ENCODE measurements around the gene PRKAG3.
"Not testable (repeated sequence)": the region's sequence is repeated elsewhere in the genome, so short reads cannot be mapped to it uniquely, and the experiment has no call there.

The PRKAG3 gene

DNA sequence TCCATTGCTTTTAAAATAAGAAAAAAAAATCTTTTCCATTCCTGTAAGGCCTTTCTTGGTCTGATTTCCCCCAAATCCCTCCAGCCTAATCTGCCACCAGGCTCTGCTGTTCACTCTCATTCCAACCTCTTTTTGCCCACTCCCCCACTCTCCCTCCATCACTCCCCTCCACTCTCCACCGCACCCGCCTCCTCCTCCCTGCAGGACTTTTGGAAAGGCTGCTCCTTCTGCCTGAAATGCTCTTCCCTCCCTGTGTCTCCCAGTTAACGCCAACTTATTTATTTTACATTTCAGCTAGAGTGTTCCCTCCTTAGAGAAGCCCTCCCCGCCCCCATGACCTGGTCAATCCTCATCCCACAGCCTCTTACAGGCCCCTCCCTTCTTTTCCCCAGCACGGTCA is 23.3 kb upstream of the PRKAG3 start:
- no peaks in the 10 kb centered on the region for H3K79me2 ChIP-seq (ENCODE audit: control insufficient read depth, insufficient read depth, low read length, unreplicated experiment)
- no peak overlapping the region for H3K4me3 ChIP-seq (ENCODE audit: low read depth, low read length)
- H3K27me3 ChIP-seq (ENCODE audit: insufficient read depth, low read length) = peaks cover 41% of the 10 kb centered on the region
- no peak overlapping the region for H2AFZ ChIP-seq (ENCODE audit: low read length, unreplicated experiment)
- no peak overlapping the region for H3K27ac ChIP-seq (ENCODE audit: low read depth, low read length)
- H3K4me1 ChIP-seq (ENCODE audit: control insufficient read depth, insufficient read depth, low read length, unreplicated experiment) = peaks cover 6% of the 10 kb centered on the region
- no peaks in the 10 kb centered on the region for H3K36me3 ChIP-seq (ENCODE audit: insufficient read depth, low read length)

DNA sequence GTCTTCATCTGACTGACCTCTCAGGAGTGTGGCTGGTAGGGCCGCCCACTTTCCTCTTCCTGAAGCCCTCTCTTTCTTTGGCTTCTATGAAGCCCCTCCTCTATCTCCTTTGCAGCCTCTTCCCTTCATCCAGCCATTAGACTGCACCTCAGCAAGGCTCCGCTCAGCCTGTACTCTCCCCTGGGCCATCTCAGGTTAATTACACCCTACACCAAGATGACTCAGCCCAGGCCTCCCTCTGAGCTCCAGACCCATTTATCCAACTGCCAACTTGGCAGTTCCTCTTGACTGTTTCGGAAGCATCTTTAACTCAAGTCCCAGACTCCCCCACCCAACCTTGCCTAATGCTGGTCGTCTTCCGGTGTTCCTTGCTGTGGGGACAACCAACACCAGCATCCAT is 22.2 kb upstream of the PRKAG3 start:
- Histone ChIP-seq H3K4me1 (ENCODE audit: control insufficient read depth, insufficient read depth, low read length, unreplicated experiment) (peaks cover 6% of the 10 kb centered on the region), H3K79me2 (ENCODE audit: control insufficient read depth, insufficient read depth, low read length, unreplicated experiment) (no peaks in the 10 kb centered on the region), H3K36me3 (ENCODE audit: insufficient read depth, low read length) (no peaks in the 10 kb centered on the region), H3K27me3 (ENCODE audit: insufficient read depth, low read length) (peaks cover 33% of the 10 kb centered on the region), H3K27ac (ENCODE audit: low read depth, low read length) (no peak overlapping the region), H3K4me3 (ENCODE audit: low read depth, low read length) (no peak overlapping the region), H2AFZ (ENCODE audit: low read length, unreplicated experiment) (no peak overlapping the region)

DNA sequence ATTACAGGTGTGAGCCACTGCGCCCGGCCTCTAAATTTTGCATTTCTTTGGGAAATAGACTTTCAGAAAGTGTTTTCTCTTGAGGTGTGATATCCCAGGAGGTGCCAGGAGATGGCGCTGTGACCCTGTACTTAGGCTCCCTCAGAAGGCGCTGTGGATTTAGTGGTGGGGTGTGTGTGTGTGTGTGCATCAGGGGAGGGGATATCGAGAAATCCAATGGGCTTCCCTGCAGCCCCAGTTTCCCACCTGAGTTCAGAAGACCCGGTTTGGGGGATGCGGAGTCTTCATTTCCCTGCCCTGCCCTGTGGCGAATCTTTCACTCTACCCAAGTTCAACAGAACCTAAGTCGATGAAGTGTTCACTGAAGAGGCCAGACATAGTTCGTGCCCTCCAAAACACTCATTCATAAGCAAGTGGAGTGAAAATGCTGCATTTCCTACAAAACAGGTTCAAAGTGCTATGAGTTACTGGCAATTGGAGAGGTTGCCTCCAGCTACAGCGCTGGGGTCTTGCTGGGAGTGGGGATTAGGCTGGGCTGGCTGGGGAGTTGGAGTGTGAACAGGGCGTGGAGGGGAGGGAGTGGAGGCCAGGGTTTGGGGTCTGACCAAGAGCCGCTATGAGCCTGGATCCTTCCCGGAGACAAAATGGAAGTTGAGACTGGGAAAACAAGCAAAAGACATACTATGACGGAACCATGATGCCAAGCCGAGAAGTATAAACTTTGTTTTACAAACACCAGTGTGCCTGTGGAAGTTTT is 21.5 kb upstream of the PRKAG3 start:
- Histone ChIP-seq H2AFZ (ENCODE audit: low read length, unreplicated experiment) (no peak overlapping the region), H3K4me1 (ENCODE audit: control insufficient read depth, insufficient read depth, low read length, unreplicated experiment) (peaks cover 6% of the 10 kb centered on the region), H3K27ac (ENCODE audit: low read depth, low read length) (no peak overlapping the region), H3K36me3 (ENCODE audit: insufficient read depth, low read length) (no peaks in the 10 kb centered on the region), H3K79me2 (ENCODE audit: control insufficient read depth, insufficient read depth, low read length, unreplicated experiment) (no peaks in the 10 kb centered on the region), H3K4me3 (ENCODE audit: low read depth, low read length) (no peak overlapping the region), H3K27me3 (ENCODE audit: insufficient read depth, low read length) (peaks cover 26% of the 10 kb centered on the region)

DNA sequence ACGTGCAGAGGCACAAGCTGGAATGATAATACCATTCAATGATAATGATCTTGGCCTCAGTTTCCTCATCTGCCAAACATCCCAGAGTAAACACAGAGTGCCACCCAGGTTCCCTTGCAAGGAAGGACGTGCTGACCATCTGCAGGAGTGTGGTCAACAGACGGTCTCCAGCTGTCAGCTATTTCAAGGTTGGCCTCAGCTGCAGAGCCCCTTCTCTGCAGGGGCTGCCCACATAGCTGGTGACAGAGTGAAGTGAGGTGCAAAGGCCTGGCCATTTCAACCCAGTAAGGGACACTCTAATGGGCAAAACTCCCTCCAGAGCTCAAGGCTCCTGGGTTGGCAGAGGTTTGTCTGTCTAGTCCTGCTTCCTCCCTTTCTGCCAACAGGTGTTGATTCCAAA is 19.7 kb upstream of the PRKAG3 start:
- H3K79me2 ChIP-seq (ENCODE audit: control insufficient read depth, insufficient read depth, low read length, unreplicated experiment) = no peaks in the 10 kb centered on the region
- no peak overlapping the region for H3K4me3 ChIP-seq (ENCODE audit: low read depth, low read length)
- H2AFZ ChIP-seq (ENCODE audit: low read length, unreplicated experiment) = no peak overlapping the region
- peaks cover 14% of the 10 kb centered on the region for H3K27me3 ChIP-seq (ENCODE audit: insufficient read depth, low read length)
- peaks cover 6% of the 10 kb centered on the region for H3K4me1 ChIP-seq (ENCODE audit: control insufficient read depth, insufficient read depth, low read length, unreplicated experiment)
- no peak overlapping the region for H3K27ac ChIP-seq (ENCODE audit: low read depth, low read length)
- H3K36me3 ChIP-seq (ENCODE audit: insufficient read depth, low read length) = no peaks in the 10 kb centered on the region

DNA sequence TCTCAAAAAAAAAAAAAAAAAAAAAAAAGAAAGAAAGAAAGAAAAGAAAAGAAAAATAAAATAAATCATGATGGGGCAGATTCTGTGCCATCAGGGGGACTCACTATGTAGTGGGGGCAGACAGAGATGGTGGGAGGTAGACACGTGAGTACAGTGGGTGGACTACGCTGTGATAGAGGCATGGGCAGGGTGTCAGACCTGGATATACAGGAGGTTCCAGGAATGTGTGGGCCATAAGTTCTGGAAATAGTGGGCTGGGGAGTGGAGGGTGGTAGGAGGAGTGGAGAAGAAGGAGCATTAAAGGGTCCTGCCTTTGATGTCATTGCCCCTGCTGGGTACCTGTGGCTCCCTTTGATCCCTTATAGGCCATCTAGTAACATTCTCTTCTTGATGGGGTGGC is 19.2 kb upstream of the PRKAG3 start:
- Histone ChIP-seq H3K27me3 (ENCODE audit: insufficient read depth, low read length) (peaks cover 10% of the 10 kb centered on the region), H3K27ac (ENCODE audit: low read depth, low read length) (no peak overlapping the region), H3K4me3 (ENCODE audit: low read depth, low read length) (no peak overlapping the region), H3K4me1 (ENCODE audit: control insufficient read depth, insufficient read depth, low read length, unreplicated experiment) (peaks cover 6% of the 10 kb centered on the region), H3K79me2 (ENCODE audit: control insufficient read depth, insufficient read depth, low read length, unreplicated experiment) (no peaks in the 10 kb centered on the region), H2AFZ (ENCODE audit: low read length, unreplicated experiment) (no peak overlapping the region), H3K36me3 (ENCODE audit: insufficient read depth, low read length) (no peaks in the 10 kb centered on the region)

DNA sequence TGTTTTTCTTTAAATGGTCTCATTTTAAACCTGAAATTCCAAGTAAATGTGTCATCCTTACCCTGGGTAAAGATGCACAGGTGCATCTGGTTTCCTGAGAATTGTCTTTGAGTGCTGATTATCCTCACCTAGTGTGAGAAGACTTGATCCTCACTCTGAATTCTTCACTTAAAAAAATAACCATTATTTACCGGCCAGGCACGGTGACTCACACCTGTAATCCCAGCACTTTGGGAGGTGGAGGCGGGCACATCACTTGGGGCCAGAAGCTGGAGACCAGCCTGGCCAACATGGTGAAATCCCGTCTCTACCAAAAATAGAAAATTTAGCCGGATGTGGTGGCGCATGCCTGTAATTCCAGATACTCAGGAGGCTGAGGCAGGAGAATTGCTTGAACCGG is 18.1 kb upstream of the PRKAG3 start:
- H3K27ac ChIP-seq (ENCODE audit: low read depth, low read length) = no peak overlapping the region
- no peaks in the 10 kb centered on the region for H3K36me3 ChIP-seq (ENCODE audit: insufficient read depth, low read length)
- H3K79me2 ChIP-seq (ENCODE audit: control insufficient read depth, insufficient read depth, low read length, unreplicated experiment) = no peaks in the 10 kb centered on the region
- H3K4me3 ChIP-seq (ENCODE audit: low read depth, low read length) = no peak overlapping the region
- no peak overlapping the region for H2AFZ ChIP-seq (ENCODE audit: low read length, unreplicated experiment)
- peaks cover 6% of the 10 kb centered on the region for H3K4me1 ChIP-seq (ENCODE audit: control insufficient read depth, insufficient read depth, low read length, unreplicated experiment)
- H3K27me3 ChIP-seq (ENCODE audit: insufficient read depth, low read length) = no peaks in the 10 kb centered on the region; the same call in 1 of the 2 replicates

DNA sequence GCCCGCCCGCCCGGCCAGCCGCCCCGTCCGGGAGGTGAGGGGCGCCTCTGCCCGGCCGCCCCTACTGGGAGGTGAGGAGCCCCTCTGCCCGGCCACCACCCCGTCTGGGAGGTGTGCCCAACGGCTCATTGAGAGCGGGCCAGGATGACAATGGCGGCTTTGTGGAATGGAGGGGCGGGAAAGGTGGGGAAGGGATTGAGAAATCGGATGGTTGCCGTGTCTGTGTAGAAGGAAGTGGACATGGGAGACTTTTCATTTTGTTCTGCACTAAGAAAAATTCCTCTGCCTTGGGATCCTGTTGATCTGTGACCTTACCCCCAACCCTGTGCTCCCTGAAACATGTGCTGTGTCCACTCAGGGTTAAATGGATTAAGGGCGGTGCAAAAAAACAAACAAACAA is 15.4 kb upstream of the PRKAG3 start:
- not testable (repeated sequence) for H3K36me3 ChIP-seq (ENCODE audit: insufficient read depth, low read length); H3K4me1 ChIP-seq (ENCODE audit: control insufficient read depth, insufficient read depth, low read length, unreplicated experiment); H3K27ac ChIP-seq (ENCODE audit: low read depth, low read length); H2AFZ ChIP-seq (ENCODE audit: low read length, unreplicated experiment); H3K4me3 ChIP-seq (ENCODE audit: low read depth, low read length); H3K27me3 ChIP-seq (ENCODE audit: insufficient read depth, low read length); H3K79me2 ChIP-seq (ENCODE audit: control insufficient read depth, insufficient read depth, low read length, unreplicated experiment)

DNA sequence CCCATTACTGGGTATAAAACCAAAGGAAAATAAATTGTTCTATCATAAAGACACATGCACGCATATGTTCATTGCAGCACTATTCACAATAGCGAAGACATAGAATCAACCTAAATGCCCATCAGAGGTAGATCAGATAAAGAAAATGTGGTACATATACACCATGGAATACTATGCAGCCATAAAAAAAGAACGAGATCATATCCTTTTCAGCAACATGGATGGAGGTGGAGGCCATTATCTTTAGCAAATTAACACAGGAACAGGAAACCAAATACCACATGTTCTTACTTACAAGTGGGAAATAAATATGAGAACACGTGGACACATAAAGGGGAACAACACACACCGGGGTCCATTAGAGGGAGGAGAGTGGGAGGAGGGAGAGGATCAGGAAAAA is 12.7 kb upstream of the PRKAG3 start:
- not testable (repeated sequence) for H3K27ac ChIP-seq (ENCODE audit: low read depth, low read length); H3K79me2 ChIP-seq (ENCODE audit: control insufficient read depth, insufficient read depth, low read length, unreplicated experiment); H2AFZ ChIP-seq (ENCODE audit: low read length, unreplicated experiment); H3K27me3 ChIP-seq (ENCODE audit: insufficient read depth, low read length); H3K4me3 ChIP-seq (ENCODE audit: low read depth, low read length); H3K4me1 ChIP-seq (ENCODE audit: control insufficient read depth, insufficient read depth, low read length, unreplicated experiment); H3K36me3 ChIP-seq (ENCODE audit: insufficient read depth, low read length)

DNA sequence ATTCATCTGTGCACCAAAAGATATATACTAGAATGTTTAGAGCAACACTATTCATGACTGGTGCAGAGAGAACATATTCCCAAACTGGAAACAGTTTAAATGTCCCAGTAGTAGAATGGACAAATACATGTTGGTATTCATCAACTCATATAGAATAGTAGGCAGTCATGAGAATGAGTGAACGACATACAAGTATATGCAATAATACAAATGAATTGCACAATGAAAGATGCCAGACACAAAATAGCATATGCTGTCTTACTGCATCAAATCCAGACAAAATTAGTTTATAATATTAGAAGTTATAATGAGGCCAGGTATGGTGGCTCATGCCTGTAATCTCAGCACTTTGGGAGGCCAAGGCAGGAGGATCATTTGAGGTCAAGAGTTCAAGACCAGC is 8.3 kb upstream of the PRKAG3 start:
- Histone ChIP-seq H3K36me3 (ENCODE audit: insufficient read depth, low read length) (no peaks in the 10 kb centered on the region), H3K79me2 (ENCODE audit: control insufficient read depth, insufficient read depth, low read length, unreplicated experiment) (no peaks in the 10 kb centered on the region), H3K27me3 (ENCODE audit: insufficient read depth, low read length) (peaks cover 29% of the 10 kb centered on the region), H2AFZ (ENCODE audit: low read length, unreplicated experiment) (no peak overlapping the region), H3K4me1 (ENCODE audit: control insufficient read depth, insufficient read depth, low read length, unreplicated experiment) (peaks cover 4% of the 10 kb centered on the region), H3K4me3 (ENCODE audit: low read depth, low read length) (no peak overlapping the region), H3K27ac (ENCODE audit: low read depth, low read length) (no peak overlapping the region)

DNA sequence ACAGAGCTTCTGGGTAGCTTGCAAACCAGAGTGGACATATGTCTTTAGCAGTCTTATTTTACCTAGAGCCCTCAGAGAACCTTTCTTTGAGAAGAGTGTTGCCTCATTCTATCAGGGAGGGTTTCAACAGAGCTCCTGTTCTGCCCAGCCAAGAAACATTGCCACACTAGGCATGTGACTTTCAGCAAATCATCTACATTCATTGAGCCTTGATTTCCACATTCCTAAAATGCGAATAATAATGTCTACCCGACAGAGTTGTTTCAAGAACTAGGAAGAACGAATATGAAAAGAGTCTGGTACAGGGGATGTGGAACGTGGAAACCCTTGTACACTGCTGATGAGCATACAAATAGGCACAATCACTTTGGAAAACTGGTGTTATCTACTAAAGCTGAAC is 7.8 kb upstream of the PRKAG3 start:
- Histone ChIP-seq H3K27me3 (ENCODE audit: insufficient read depth, low read length) (peaks cover 32% of the 10 kb centered on the region), H3K79me2 (ENCODE audit: control insufficient read depth, insufficient read depth, low read length, unreplicated experiment) (no peaks in the 10 kb centered on the region), H3K27ac (ENCODE audit: low read depth, low read length) (no peak overlapping the region), H2AFZ (ENCODE audit: low read length, unreplicated experiment) (no peak overlapping the region), H3K4me3 (ENCODE audit: low read depth, low read length) (no peak overlapping the region), H3K4me1 (ENCODE audit: control insufficient read depth, insufficient read depth, low read length, unreplicated experiment) (peaks cover 4% of the 10 kb centered on the region), H3K36me3 (ENCODE audit: insufficient read depth, low read length) (no peaks in the 10 kb centered on the region)

DNA sequence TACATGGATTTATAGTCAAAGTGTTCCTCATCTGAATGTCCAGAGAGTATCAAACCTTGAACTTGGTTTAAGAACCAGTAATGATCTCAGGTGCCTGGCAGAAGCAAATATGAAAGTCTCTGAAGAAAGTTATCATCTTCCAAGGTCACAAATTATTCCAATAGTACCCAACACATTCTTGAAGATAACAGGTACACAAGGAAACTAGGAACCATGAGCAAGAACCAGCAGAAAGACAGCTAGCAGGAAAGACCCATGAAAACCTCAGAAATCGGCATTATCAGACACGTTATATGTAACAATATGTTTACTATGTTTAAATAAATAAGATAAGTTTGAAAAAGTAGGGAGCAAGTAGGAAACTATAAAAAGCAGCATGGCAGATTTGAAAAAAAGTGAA is 5.9 kb upstream of the PRKAG3 start:
- Histone ChIP-seq H3K36me3 (ENCODE audit: insufficient read depth, low read length) (no peaks in the 10 kb centered on the region), H3K79me2 (ENCODE audit: control insufficient read depth, insufficient read depth, low read length, unreplicated experiment) (no peaks in the 10 kb centered on the region), H2AFZ (ENCODE audit: low read length, unreplicated experiment) (no peak overlapping the region), H3K4me3 (ENCODE audit: low read depth, low read length) (no peak overlapping the region), H3K27me3 (ENCODE audit: insufficient read depth, low read length) (peaks cover 45% of the 10 kb centered on the region), H3K27ac (ENCODE audit: low read depth, low read length) (no peak overlapping the region), H3K4me1 (ENCODE audit: control insufficient read depth, insufficient read depth, low read length, unreplicated experiment) (peaks cover 8% of the 10 kb centered on the region)

Data from ACC112 (cell line).